AG09309 (cell line): ENCODE measurements around the gene DCAF12.

ENCODE experiments used
- DNase-seq: peaks from one replicate; pipeline ENCODE4 v3.0.0-alpha.2; 2010; ENCODE audit warnings: low read depth
- H3K4me3 ChIP-seq: 2 replicates; pipeline ENCODE4 v1.5.1; 2011; ENCODE audit warnings: mild to moderate bottlenecking, low read depth, low read length, moderate library complexity; ENCODE audit not compliant: control insufficient read depth
- TF ChIP-seq, protein P1 (sequence below): IDR thresholded peaks from 2 replicates; pipeline ENCODE4 v1.5.1; 2011; ENCODE audit warnings: mild to moderate bottlenecking, low read depth, low read length, inconsistent platforms; ENCODE audit not compliant: insufficient read depth, control insufficient read depth; ENCODE audit errors: missing control alignments

DCAF12 gene

DNA sequence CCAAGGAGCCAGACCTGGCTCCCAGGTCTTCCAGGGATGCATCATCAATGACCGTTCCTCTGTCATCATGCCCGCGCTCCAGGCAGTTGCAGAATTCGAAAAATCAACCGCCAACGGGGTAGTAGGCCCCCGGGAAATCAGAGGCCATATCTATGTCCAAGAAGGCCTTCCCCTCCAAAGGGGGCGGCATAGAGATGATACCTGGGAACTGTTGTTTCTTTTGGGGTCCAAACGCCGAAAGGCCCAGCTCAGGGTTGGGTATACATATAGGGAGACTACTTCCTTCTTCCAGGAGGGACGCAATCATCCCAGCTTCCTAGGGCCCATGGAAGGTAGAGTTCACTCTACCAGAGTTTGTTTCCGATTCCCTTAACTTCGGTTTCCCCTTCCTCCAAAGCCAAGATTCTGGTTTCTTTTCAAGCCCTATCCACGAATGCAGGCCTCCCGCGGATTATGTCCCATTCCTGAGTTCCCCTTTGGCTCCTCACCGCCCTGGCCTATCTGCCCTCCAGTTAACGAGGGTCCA is 754 bp downstream of the DCAF12 start:
- DNase-seq: no peak
- TF ChIP-seq, protein P1, sequence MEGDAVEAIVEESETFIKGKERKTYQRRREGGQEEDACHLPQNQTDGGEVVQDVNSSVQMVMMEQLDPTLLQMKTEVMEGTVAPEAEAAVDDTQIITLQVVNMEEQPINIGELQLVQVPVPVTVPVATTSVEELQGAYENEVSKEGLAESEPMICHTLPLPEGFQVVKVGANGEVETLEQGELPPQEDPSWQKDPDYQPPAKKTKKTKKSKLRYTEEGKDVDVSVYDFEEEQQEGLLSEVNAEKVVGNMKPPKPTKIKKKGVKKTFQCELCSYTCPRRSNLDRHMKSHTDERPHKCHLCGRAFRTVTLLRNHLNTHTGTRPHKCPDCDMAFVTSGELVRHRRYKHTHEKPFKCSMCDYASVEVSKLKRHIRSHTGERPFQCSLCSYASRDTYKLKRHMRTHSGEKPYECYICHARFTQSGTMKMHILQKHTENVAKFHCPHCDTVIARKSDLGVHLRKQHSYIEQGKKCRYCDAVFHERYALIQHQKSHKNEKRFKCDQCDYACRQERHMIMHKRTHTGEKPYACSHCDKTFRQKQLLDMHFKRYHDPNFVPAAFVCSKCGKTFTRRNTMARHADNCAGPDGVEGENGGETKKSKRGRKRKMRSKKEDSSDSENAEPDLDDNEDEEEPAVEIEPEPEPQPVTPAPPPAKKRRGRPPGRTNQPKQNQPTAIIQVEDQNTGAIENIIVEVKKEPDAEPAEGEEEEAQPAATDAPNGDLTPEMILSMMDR: no peak
- H3K4me3 ChIP-seq: peak overlapping the region; percentile 94

DNA sequence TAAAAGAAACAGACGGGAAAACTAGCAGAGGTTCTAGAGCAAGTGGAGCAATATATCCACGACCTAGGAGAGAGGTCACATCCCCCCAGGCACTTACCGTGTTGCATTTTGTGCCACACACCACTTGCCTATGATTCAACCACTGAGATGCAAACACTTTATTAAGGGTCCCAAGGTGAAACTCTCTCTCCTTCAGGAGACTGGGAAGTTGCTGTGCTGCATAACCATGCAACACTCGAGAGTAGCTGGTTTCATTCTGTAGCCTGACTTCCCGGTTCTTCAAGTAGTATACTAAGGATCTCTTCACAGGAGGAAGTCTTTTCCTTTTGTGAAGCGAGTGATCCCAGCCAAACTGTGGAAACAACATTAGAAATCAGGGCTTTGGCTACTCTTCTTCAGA is 1.6 kb downstream of the DCAF12 start:
- TF ChIP-seq, protein P1: no peak
- no peak for DNase-seq
- H3K4me3 ChIP-seq: peak overlapping the region; percentile 94; the same call in 1 of the 2 replicates

DNA sequence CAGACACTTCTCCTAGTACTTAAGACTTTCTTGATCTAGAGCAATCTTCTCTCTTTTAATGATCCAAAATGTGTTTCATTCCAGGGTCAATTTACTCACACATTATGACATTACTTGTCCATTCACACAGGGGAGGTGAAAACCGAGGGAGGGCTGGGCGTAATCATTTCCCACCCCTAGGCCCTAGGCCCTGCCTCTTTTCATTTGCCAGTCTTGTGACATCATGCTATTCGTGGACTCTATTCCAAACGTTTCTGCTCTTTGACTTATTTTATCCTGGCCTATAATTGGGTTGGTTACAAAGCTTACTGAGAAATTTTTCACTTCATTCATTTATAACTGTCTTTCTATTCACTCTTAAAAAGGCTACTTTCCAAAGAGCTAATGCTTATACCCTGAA is 2.4 kb downstream of the DCAF12 start:
- TF ChIP-seq, protein P1: no peak
- H3K4me3 ChIP-seq: no peak overlapping the region
- DNase-seq: no peak

DNA sequence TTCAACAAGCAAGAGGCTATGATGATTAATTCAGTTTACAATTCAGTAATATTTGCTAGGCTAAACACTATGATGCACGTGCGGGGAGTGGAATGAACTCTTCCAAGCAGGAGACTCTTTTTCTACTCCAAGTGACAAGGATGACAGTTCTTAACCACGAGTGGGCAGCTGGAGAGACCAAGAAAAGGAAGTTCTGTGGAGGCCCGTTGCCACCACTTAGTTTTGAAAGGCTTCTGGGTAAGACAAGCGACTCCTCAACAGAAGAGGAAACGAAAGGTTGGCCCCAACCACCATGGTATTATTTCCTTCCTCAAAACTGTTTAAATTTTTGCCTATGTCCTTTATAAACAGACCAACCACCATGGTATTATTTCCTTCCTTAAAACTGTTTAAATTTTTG is 2.8 kb downstream of the DCAF12 start:
- no peak for DNase-seq
- no peak overlapping the region for H3K4me3 ChIP-seq
- TF ChIP-seq, protein P1: no peak

DNA sequence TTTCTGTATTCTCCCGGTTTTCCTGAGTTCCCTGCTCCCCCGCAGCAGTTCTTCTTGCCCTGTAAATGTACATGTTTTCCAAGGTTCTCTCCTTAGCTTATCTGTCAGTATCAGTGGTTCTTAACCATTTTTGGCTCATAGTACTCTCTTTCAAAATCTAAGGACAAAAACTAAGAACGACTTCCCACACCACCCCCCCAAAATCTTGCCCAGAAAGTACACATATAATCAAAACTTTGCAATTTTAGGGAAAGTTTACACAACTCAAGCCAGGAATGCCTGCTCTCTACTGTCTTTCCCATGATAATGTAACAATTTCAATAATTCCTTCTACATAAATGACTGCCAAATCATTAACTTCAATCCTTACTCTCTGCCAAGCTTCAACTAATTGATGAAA is 4.5 kb downstream of the DCAF12 start:
- H3K4me3 ChIP-seq: no peak overlapping the region
- no peak for DNase-seq
- TF ChIP-seq, protein P1: no peak

DNA sequence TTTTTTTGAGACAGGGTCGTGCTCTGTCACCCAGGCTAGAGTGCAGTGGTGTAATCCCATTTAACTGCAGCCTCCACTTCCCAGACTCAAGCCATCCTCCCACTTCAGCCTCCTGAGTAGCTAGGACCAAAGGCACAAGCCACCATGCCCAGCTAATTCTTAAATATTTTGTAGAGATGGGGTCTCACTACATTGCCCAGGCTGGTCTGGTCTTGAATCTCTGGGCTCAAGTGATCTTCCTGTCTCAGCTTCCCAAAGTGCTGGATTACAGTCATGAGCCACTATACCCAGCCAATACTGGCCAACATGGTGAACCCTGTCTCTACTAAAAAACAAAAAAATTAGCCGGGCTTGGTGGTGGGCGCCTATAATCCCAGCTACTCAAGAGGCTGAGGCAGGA is 6.8 kb downstream of the DCAF12 start:
- TF ChIP-seq, protein P1: no peak
- no peak for DNase-seq
- H3K4me3 ChIP-seq: no peak overlapping the region

DNA sequence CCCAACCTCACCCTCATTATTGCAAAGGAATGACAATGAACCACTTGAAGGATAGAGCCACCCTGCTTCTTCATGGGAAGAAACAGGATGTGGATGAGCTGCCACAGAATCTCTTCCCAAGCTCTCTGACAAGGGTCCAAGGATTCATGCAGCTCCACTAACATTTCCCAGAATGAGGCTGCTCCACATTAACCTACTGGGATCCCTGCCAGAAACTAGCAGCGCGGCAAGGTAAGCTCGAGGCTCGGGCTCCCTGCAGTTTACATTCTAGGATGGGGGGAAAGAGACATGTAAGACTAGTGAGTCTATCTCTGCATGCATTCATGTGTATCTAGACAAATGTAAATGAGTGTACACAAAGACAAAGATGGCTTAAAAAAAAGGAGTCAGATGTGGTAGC is 12.1 kb downstream of the DCAF12 start:
- H3K4me3 ChIP-seq: no peak overlapping the region
- TF ChIP-seq, protein P1: no peak
- no peak for DNase-seq
